Left lung (tissue), 10 donors: ENCODE data around the gene HOPX. TPM values are rescaled to one million over a fixed set of nuclear protein-coding genes. Genes with fewer than 3 reads are reported as not detected.
"Not testable (repeated sequence)": the region's sequence is repeated elsewhere in the genome, so short reads cannot be mapped to it uniquely, and the experiment has no call there.

ENCODE experiments used
- ATAC-seq: fragments of 200-7000 bp; cut with Tn5 transposase; one replicate; pipeline ENCODE4 v1.9.1; 2020; ENCODE audit warnings: moderate library complexity
- DNase-seq, 4 donors: peaks; one replicate each; pipeline ENCODE4 v3.0.0-alpha.2; 2013 to 2020
- H3K27ac ChIP-seq, 2 donors: fragments of 200-600 bp; sonication (generic) in 1 of 2; one replicate each; pipeline versions ENCODE4 v1.5.0 to v1.8.0; 2020 to 2021
- H3K27me3 ChIP-seq, 2 donors: fragments of 200-600 bp; sonication (generic) in 1 of 2; one replicate each; pipeline versions ENCODE4 v1.5.0 to v1.8.0; 2020 to 2021
- H3K36me3 ChIP-seq, 2 donors: fragments of 200-600 bp; sonication (generic) in 1 of 2; one replicate each; pipeline versions ENCODE4 v1.5.0 to v1.8.0; 2020 to 2021
- H3K4me1 ChIP-seq, 2 donors: fragments of 200-600 bp; one replicate each; pipeline ENCODE4 v1.8.0; 2021
- H3K4me3 ChIP-seq, 2 donors: fragments of 200-600 bp; sonication (generic) in 1 of 2; one replicate each; pipeline versions ENCODE4 v1.5.0 to v1.8.0; 2020 to 2021; ENCODE audit warnings: mild to moderate bottlenecking in 1 of 2
- H3K9me3 ChIP-seq, 2 donors: fragments of 200-600 bp; sonication (generic) in 1 of 2; one replicate each; pipeline versions ENCODE4 v1.5.0 to v1.8.0; 2020 to 2021
- intact Hi-C, 2 donors: fragments of 100-400 bp; cut with DNase I; formaldehyde crosslinking; loops; one replicate each; pipeline versions ENCODE4 v1.11.2 to v1.14.2; 2022
- polyA plus RNA-seq, 6 donors: library from polyadenylated mRNA; unstranded; fragments of 120-200 nt; gene quantifications; one replicate each; pipeline ENCODE4 v1.2.1, GENCODE V29; 2013; ENCODE audit not compliant: insufficient read length in 6 of 6
- total RNA-seq, 2 donors: library from RNA; stranded (reverse); fragmentation: NEBNext Ultra II Directional; extraction: Animal tissue kit (Norgen Biotek cat#: 25700); gene quantifications; one replicate each; pipeline ENCODE4 v1.2.1, GENCODE V29; 2021
- TF ChIP-seq, protein P1 (sequence below), 2 donors: fragments of 200-600 bp; sonication (generic) in 1 of 2; IDR thresholded peaks; one replicate each; pipeline versions ENCODE4 v1.5.0 to v1.8.0; 2021; ENCODE audit warnings: antibody characterized with exemption in 2 of 2
- donor health status: DM: no; HTN: yes; CAD: no.
- donor health status: DM: no; HTN: no; CAD: no.

HOPX gene
- total and polyA plus RNA-seq, 8 donors = 28.2 to 729 (median 35.6) TPM

DNA sequence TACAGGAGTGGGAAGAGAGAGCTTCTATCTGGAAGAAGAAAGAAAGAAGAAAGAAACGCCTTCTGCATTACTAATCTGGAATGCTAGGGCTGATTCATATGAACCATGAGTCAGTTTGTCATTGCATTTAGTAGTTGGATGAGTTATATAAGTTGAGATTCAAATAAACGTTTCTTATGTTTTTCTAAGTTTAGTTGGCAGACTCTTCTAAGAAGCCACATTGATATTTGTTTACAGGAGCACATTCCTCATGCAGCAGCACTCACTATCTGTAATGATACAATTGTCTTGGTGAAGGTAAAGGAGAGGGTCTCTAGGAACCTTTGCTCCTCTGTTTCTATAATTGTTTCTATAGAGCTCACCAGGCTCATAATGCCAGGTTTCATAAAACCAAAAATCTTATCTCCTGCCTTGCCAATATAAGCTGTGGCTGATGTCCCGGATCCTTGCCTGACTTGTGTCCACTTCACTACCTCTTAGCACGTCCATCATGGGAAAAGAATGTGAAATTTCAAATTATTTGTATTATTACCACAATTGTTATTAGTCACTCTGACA is 39.5 kb downstream of the HOPX start:
- TF ChIP-seq, protein P1, sequence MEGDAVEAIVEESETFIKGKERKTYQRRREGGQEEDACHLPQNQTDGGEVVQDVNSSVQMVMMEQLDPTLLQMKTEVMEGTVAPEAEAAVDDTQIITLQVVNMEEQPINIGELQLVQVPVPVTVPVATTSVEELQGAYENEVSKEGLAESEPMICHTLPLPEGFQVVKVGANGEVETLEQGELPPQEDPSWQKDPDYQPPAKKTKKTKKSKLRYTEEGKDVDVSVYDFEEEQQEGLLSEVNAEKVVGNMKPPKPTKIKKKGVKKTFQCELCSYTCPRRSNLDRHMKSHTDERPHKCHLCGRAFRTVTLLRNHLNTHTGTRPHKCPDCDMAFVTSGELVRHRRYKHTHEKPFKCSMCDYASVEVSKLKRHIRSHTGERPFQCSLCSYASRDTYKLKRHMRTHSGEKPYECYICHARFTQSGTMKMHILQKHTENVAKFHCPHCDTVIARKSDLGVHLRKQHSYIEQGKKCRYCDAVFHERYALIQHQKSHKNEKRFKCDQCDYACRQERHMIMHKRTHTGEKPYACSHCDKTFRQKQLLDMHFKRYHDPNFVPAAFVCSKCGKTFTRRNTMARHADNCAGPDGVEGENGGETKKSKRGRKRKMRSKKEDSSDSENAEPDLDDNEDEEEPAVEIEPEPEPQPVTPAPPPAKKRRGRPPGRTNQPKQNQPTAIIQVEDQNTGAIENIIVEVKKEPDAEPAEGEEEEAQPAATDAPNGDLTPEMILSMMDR (IDR thresholded peaks at IDR 0.05) = peak; percentile 9 to 11
- ATAC-seq (peak; percentile 58), DNase-seq (no peak)
- intact Hi-C loops = no loop called here
- Histone ChIP-seq H3K27me3 (no peaks in the 10 kb centered on the region), H3K4me1 (no peaks in the 10 kb centered on the region), H3K9me3 (peaks cover 0 to 6% of the 10 kb centered on the region in 2 donors), H3K36me3 (peaks cover 0 to 4% of the 10 kb centered on the region in 2 donors), H3K4me3 (no peak overlapping the region), H3K27ac (no peak overlapping the region)

DNA sequence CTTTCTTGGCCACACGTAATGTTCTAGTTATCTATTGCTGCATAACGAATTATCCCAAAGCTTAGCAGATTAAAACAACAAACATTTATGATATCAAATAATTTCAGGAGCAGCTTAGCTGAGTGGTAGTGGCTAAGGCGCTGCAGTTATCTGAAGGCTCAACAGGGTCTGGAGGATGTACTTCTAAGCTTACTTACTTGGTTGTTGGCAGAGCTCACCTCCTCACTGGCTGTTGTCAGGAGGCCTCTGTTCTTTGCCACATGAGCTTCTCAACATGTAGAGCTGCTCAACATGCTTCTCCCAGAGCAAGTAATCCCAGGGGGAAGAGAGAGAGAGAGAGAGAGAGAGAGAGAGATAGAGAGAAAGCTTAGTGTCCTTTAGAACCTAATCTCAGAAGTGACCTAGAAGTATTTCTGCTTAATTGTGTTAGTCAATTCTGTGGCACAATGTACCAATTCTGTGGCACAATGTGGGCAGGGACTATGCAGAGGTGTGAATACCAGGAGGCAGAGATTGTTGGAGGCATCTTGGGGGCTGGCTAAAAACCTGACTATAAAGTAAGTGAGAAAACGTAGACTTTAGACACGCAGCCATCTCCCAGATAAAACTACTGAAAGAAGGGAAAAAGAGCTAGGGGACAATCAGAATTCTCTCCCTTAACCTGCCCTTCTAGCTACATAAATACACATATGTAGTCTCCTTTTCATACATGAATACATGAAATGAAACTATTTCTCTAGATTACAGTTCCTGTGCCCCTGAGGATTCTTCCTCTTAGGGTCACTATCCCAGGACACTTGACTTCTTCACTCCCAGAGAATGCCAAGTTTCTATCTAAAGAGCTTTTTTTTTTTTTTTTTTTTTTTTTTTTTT is 40.2 kb downstream of the HOPX start:
- intact Hi-C loops = no loop called here
- DNase-seq (no peak), ATAC-seq (no peak)
- Histone ChIP-seq H3K4me3 (no peak overlapping the region), H3K4me1 (no peaks in the 10 kb centered on the region), H3K27me3 (no peaks in the 10 kb centered on the region), H3K27ac (no peak overlapping the region), H3K36me3 (no peaks in the 10 kb centered on the region), H3K9me3 (no peaks in the 10 kb centered on the region)
- TF ChIP-seq, protein P1 (IDR thresholded peaks at IDR 0.05) = no peak

DNA sequence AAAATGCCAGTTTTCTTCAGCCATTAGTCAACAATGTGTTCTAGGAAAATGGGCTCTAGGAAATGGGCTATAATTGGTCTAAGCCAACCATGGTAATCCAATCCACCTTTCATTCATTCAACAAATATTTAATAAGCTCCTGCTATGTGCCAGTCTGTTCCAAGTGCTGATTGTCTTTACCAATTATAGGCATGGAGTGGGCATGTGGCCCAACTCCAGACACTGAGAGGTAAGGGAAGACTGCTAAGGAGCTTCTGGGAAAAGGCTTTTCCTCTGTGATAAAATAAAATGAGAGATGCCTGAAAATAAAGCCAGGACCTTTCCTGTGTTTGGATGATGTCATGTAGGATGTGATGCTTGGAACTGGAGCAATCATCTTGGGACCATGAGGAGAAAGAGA is 43.3 kb downstream of the HOPX start:
- no peaks in the 10 kb centered on the region for H3K9me3 ChIP-seq
- no peaks in the 10 kb centered on the region for H3K4me1 ChIP-seq
- intact Hi-C loops = no loop called here
- H3K27me3 ChIP-seq = no peaks in the 10 kb centered on the region
- H3K4me3 ChIP-seq = no peak overlapping the region
- TF ChIP-seq, protein P1 (IDR thresholded peaks at IDR 0.05) = no peak
- DNase-seq (no peak), ATAC-seq (no peak)
- no peaks in the 10 kb centered on the region for H3K36me3 ChIP-seq
- H3K27ac ChIP-seq = no peak overlapping the region

DNA sequence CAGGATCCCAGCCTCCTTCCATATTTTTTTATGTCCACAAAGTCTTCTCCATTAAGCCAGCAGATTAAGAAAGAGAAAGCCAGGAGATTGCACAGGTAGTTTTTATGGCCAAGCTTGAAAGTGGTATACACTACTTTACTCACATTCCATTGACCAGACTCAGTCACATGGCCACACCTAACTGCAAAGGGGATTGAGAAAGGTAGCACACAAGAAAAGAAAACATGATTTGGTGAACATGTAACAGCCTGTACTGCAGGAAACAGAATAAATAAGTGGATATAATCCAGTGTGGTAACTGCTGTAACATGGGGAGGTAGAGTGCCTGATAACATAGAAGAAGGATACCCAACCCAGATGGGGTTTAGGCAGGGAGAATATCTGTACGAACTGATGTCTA is 43.9 kb downstream of the HOPX start:
- DNase-seq (no peak), ATAC-seq (no peak)
- H3K9me3 ChIP-seq = no peaks in the 10 kb centered on the region
- H3K27ac ChIP-seq = no peak overlapping the region
- TF ChIP-seq, protein P1 (IDR thresholded peaks at IDR 0.05) = no peak
- no peaks in the 10 kb centered on the region for H3K36me3 ChIP-seq
- H3K27me3 ChIP-seq = no peaks in the 10 kb centered on the region
- no peak overlapping the region for H3K4me3 ChIP-seq
- intact Hi-C loops = no loop called here
- H3K4me1 ChIP-seq = no peaks in the 10 kb centered on the region

DNA sequence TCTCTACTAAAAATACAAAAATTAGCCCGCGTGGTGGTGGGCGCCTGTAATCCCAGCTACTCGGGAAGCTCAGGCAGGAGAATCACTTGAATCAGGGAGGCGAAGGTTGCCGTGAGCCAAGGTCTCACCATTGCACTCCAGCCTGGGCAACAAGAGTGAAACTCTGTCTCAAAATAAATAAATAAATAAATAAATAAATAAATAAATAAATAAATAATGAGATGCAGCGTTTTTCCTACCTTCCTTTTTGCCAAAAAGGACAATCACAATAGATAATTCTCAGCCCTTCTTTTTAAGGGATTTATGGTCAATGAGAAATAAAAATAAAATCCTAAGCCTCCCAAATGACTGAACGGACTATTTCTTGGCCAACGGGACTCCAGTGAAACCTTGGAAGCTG is 46.1 kb downstream of the HOPX start:
- DNase-seq, H3K27ac ChIP-seq, H3K9me3 ChIP-seq, H3K27me3 ChIP-seq, intact Hi-C loops, ATAC-seq, H3K36me3 ChIP-seq, H3K4me3 ChIP-seq, H3K4me1 ChIP-seq: not testable (repeated sequence)
